ENCODE measurements around the gene ZBP1.

Gene ZBP1

DNA sequence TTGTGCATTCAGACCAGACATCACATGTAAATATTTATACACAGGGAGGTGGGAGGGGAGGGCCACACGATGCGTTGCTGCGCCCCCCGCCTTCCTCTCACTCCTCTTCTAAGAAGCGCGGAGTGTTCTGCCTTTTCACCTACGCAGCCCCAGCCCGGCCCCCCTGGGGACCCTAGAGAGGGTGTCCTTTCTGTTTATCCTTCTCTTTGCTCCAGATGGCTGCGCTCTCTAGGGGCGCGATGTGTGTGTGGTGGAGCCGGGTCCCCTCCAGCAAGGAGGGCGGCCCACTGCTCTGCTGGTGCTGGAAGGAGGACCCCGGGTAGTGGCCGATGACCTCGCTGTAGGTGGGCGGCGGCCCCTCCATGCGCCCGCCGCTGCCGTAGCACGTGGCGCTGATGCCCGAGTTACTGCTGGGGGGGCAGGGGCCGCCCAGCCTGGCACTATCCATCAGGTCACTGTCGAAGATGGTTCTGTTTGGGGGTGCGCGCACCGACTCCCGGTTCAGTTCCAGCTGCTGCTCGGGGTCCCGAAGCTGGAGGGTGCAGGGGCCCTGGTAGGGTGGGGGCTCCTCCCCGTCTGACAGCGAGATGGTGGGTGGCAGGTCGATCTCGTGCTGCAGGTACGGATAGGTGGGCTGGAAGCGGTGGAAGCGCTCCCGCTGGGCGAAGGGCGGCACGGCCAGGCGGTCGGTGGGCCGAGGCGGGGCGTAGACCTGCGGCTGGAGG, 31.8 kb upstream of the ZBP1 start:
- Histone ChIP-seq H3K27me3 (replicated peaks; ENCODE audit: insufficient read depth, low read length) (peaks cover 22% of the 10 kb centered on the region; the same call in 1 of the 2 replicates), H3K27ac (ENCODE audit: low read length) (no peak overlapping the region), H3K36me3 (replicated peaks; ENCODE audit: insufficient read depth, low read length) (no peaks in the 10 kb centered on the region), H3F3A (ENCODE audit: insufficient read depth, low read length) (no peaks in the 10 kb centered on the region), H3K4me2 (ENCODE audit: low read depth, low read length) (no peak overlapping the region), H3K9me2 (replicated peaks; ENCODE audit: insufficient read depth, low read length) (no peaks in the 10 kb centered on the region), H3K9ac (ENCODE audit: low read length) (no peak overlapping the region), H3K4me3 (ENCODE audit: low read length) (no peak overlapping the region), H3K4me1 (ENCODE audit: low read length) (no peaks in the 10 kb centered on the region), H2AFZ (ENCODE audit: low read length) (no peak overlapping the region), H3K9me3 (replicated peaks; ENCODE audit: insufficient read depth, low read length) (no peaks in the 10 kb centered on the region), H3K79me2 (ENCODE audit: low read length) (no peaks in the 10 kb centered on the region), H4K20me1 (ENCODE audit: insufficient read depth, low read length) (no peaks in the 10 kb centered on the region)
- DNase-seq, result no peak
- TF ChIP-seq EZH2 (optimal IDR thresholded peaks at IDR 0.05; ENCODE audit: low read depth, low read length), result no peak
- no peak for TF ChIP-seq EZH2phosphoT487 (IDR thresholded peaks at IDR 0.05; ENCODE audit: low read length)

DNA sequence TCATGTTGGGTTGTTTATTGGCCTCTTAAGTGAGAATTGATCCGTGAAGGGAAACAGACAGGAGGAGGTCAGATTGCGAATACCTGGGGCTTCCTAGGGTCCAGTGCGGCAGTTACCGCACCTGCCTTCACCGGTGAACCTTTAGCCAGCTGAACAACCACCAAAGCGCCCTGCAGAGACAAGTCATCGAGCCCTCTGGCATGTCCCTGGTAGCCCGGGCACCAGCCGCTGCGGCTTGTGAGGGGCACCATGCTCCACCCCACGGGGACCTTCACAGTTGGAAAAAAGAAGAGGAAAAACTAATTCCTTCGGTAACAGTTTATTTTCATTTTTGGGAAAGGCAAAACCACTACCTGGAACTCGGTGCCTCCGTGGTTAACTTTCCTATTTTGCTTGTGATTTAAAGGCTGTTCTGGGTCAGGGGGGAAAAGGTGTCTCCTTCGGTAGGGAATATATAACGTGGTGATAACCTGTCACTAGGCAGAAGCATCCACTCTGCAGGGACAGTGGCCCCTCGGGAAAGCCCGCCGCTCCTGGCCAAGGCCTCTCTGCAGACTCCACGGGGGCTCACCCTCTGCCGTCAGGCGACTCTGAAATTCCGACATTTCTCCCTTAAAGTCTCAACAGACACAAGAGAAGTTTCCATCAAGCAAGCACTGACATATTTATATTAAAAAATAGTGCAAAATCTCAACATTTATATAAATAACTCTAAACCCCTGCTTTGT, 30.7 kb upstream of the ZBP1 start:
- H3K4me2 ChIP-seq (ENCODE audit: low read depth, low read length), result no peak overlapping the region

DNA sequence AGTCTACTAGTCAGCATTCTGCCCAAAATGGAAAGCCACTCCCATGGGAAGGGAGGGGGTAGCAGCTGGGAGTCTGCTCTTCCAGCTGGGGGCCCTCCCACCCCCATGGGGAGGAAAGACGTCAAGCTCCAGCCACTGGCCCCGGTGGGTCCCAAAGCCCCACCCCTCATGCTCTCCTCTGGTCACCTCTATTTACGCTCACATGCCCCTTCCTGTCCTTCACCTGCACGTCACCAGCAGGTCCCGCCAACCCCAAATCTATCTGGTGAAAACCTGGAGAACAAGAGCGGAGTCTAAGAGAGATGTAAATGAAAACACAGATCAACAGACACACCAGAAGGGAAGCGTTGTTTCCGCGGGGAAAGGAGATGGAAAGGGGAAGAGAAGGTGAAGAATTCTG, 30.0 kb upstream of the ZBP1 start:
- Histone ChIP-seq H3K27me3 (replicated peaks; ENCODE audit: insufficient read depth, low read length) (peaks cover 32% of the 10 kb centered on the region), H2AFZ (ENCODE audit: low read length) (no peak overlapping the region), H3K27ac (ENCODE audit: low read length) (no peak overlapping the region), H4K20me1 (ENCODE audit: insufficient read depth, low read length) (no peaks in the 10 kb centered on the region), H3K4me2 (ENCODE audit: low read depth, low read length) (no peak overlapping the region), H3K36me3 (replicated peaks; ENCODE audit: insufficient read depth, low read length) (no peaks in the 10 kb centered on the region), H3K79me2 (ENCODE audit: low read length) (no peaks in the 10 kb centered on the region), H3K9me2 (replicated peaks; ENCODE audit: insufficient read depth, low read length) (no peaks in the 10 kb centered on the region), H3K4me3 (ENCODE audit: low read length) (no peak overlapping the region), H3K9me3 (replicated peaks; ENCODE audit: insufficient read depth, low read length) (no peaks in the 10 kb centered on the region), H3K4me1 (ENCODE audit: low read length) (no peaks in the 10 kb centered on the region), H3K9ac (ENCODE audit: low read length) (no peak overlapping the region), H3F3A (ENCODE audit: insufficient read depth, low read length) (no peaks in the 10 kb centered on the region)
- no peak for DNase-seq
- TF ChIP-seq EZH2phosphoT487 (IDR thresholded peaks at IDR 0.05; ENCODE audit: low read length) (no peak), EZH2 (optimal IDR thresholded peaks at IDR 0.05; ENCODE audit: low read depth, low read length) (no peak)
- TF ChIP-seq, protein P1, sequence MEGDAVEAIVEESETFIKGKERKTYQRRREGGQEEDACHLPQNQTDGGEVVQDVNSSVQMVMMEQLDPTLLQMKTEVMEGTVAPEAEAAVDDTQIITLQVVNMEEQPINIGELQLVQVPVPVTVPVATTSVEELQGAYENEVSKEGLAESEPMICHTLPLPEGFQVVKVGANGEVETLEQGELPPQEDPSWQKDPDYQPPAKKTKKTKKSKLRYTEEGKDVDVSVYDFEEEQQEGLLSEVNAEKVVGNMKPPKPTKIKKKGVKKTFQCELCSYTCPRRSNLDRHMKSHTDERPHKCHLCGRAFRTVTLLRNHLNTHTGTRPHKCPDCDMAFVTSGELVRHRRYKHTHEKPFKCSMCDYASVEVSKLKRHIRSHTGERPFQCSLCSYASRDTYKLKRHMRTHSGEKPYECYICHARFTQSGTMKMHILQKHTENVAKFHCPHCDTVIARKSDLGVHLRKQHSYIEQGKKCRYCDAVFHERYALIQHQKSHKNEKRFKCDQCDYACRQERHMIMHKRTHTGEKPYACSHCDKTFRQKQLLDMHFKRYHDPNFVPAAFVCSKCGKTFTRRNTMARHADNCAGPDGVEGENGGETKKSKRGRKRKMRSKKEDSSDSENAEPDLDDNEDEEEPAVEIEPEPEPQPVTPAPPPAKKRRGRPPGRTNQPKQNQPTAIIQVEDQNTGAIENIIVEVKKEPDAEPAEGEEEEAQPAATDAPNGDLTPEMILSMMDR (IDR thresholded peaks at IDR 0.05; ENCODE audit: low read length), result no peak

More for the DNA sequence above, 30.7 kb upstream of the ZBP1 start:
- Histone ChIP-seq H3K79me2 (ENCODE audit: low read length) (no peaks in the 10 kb centered on the region), H3K27me3 (replicated peaks; ENCODE audit: insufficient read depth, low read length) (peaks cover 28% of the 10 kb centered on the region), H3K36me3 (replicated peaks; ENCODE audit: insufficient read depth, low read length) (no peaks in the 10 kb centered on the region), H3K4me3 (ENCODE audit: low read length) (no peak overlapping the region), H3F3A (ENCODE audit: insufficient read depth, low read length) (no peaks in the 10 kb centered on the region), H3K9me2 (replicated peaks; ENCODE audit: insufficient read depth, low read length) (no peaks in the 10 kb centered on the region), H4K20me1 (ENCODE audit: insufficient read depth, low read length) (no peaks in the 10 kb centered on the region), H2AFZ (ENCODE audit: low read length) (no peak overlapping the region), H3K9ac (ENCODE audit: low read length) (no peak overlapping the region), H3K4me1 (ENCODE audit: low read length) (no peaks in the 10 kb centered on the region), H3K9me3 (replicated peaks; ENCODE audit: insufficient read depth, low read length) (no peaks in the 10 kb centered on the region), H3K27ac (ENCODE audit: low read length) (no peak overlapping the region)
- DNase-seq, result no peak
- TF ChIP-seq EZH2 (optimal IDR thresholded peaks at IDR 0.05; ENCODE audit: low read depth, low read length), result no peak
- TF ChIP-seq, protein P1 (IDR thresholded peaks at IDR 0.05; ENCODE audit: low read length), result no peak
- TF ChIP-seq EZH2phosphoT487 (IDR thresholded peaks at IDR 0.05; ENCODE audit: low read length), result no peak
